Measurements from ENCODE around the gene TMEM145.

The TMEM145 gene

GRCh38 chr19:42361545-42361910 is 48.4 kb downstream of the TMEM145 start:
- Histone ChIP-seq H4K20me1 (ENCODE audit: control insufficient read depth, insufficient read depth, low read depth, low read length) (no peaks in the 10 kb centered on the region), H3F3A (ENCODE audit: control insufficient read depth, insufficient read depth) (peaks cover 6% of the 10 kb centered on the region; the same call in 1 of the 2 replicates), H3K4me3 (ENCODE audit: low read length) (no peak overlapping the region), H3K27me3 (ENCODE audit: control insufficient read depth, low read length) (no peaks in the 10 kb centered on the region), H3K9me3 (ENCODE audit: control insufficient read depth, insufficient read depth, low read length) (peaks cover 11% of the 10 kb centered on the region; the same call in 1 of the 2 replicates), H3K4me2 (ENCODE audit: low read length) (no peak overlapping the region), H3K4me1 (ENCODE audit: control insufficient read depth, low read length) (peaks cover 22% of the 10 kb centered on the region), H3K9me2 (replicated peaks; ENCODE audit: control insufficient read depth, low read length) (no peaks in the 10 kb centered on the region), H3K27ac (ENCODE audit: low read depth, low read length) (no peak overlapping the region), H3K79me2 (ENCODE audit: control insufficient read depth, low read length) (no peaks in the 10 kb centered on the region), H3K36me3 (ENCODE audit: control insufficient read depth, low read length) (peaks cover 17% of the 10 kb centered on the region)
- TF ChIP-seq EZH2phosphoT487 (IDR thresholded peaks at IDR 0.05; ENCODE audit: borderline replicate concordance, low read length): no peak
- no peak for TF ChIP-seq CTCF (IDR thresholded peaks at IDR 0.05; ENCODE audit: low read depth, low read length, poor library complexity, severe bottlenecking)

DNA sequence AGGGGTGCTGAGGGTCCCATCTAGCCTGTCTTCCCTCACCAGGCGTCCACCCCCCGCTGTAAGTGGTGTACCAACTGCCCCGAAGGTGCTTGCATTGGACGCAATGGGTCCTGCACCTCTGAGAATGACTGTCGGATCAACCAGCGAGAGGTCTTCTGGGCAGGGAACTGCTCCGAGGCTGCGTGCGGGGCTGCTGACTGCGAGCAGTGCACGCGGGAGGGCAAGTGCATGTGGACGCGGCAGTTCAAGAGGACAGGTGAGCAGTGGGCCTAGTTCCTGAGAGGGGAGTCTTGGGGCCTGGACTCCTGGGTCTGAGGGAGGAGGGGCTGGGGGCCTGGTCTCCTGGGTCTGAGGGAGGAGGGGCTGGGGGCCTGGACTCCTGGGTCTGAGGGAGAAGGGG is 49.2 kb downstream of the TMEM145 start:
- Histone ChIP-seq H3K27ac (ENCODE audit: low read depth, low read length) (no peak overlapping the region), H3K9me2 (replicated peaks; ENCODE audit: control insufficient read depth, low read length) (no peaks in the 10 kb centered on the region), H3K79me2 (ENCODE audit: control insufficient read depth, low read length) (no peaks in the 10 kb centered on the region), H3K9me3 (ENCODE audit: control insufficient read depth, insufficient read depth, low read length) (peaks cover 11% of the 10 kb centered on the region; the same call in 1 of the 2 replicates), H3K4me3 (ENCODE audit: low read length) (no peak overlapping the region), H3K27me3 (ENCODE audit: control insufficient read depth, low read length) (no peaks in the 10 kb centered on the region), H3K4me2 (ENCODE audit: low read length) (no peak overlapping the region), H3K4me1 (ENCODE audit: control insufficient read depth, low read length) (peaks cover 22% of the 10 kb centered on the region), H4K20me1 (ENCODE audit: control insufficient read depth, insufficient read depth, low read depth, low read length) (no peaks in the 10 kb centered on the region), H3K36me3 (ENCODE audit: control insufficient read depth, low read length) (peaks cover 17% of the 10 kb centered on the region), H3F3A (ENCODE audit: control insufficient read depth, insufficient read depth) (peaks cover 6% of the 10 kb centered on the region; the same call in 1 of the 2 replicates)
- TF ChIP-seq EZH2phosphoT487 (IDR thresholded peaks at IDR 0.05; ENCODE audit: borderline replicate concordance, low read length): no peak
- no peak for TF ChIP-seq CTCF (IDR thresholded peaks at IDR 0.05; ENCODE audit: low read depth, low read length, poor library complexity, severe bottlenecking)

DNA sequence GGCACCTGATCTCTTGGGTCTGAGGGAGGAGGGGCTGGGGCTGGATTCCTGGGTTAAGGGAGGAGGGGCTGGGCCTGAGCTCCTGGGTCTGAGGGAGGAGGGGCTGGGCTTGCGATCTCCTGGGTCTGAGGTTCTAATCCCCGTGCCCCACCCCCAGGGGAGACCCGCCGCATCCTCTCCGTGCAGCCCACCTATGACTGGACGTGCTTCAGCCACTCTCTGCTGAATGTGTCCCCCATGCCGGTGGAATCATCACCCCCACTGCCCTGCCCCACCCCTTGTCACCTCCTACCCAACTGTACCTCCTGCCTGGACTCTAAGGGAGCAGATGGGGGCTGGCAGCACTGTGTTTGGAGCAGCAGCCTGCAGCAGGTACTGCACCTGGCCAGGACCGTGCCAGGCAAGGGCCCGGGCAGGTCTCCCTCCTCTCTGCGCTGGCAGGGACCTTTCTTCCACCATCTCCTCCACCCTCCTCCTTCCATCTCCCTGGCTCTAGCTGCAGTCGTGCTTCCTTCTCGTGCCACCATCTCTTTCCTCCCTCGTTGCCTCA is 49.9 kb downstream of the TMEM145 start:
- H3K9me3 ChIP-seq (ENCODE audit: control insufficient read depth, insufficient read depth, low read length): peaks cover 11% of the 10 kb centered on the region; the same call in 1 of the 2 replicates
- H3K9me2 ChIP-seq (replicated peaks; ENCODE audit: control insufficient read depth, low read length): no peaks in the 10 kb centered on the region
- H3K27ac ChIP-seq (ENCODE audit: low read depth, low read length): no peak overlapping the region
- TF ChIP-seq EZH2phosphoT487 (IDR thresholded peaks at IDR 0.05; ENCODE audit: borderline replicate concordance, low read length) (no peak), CTCF (IDR thresholded peaks at IDR 0.05; ENCODE audit: low read depth, low read length, poor library complexity, severe bottlenecking) (no peak)
- peaks cover 22% of the 10 kb centered on the region for H3K4me1 ChIP-seq (ENCODE audit: control insufficient read depth, low read length)
- no peaks in the 10 kb centered on the region for H3K79me2 ChIP-seq (ENCODE audit: control insufficient read depth, low read length)
- H3K4me2 ChIP-seq (ENCODE audit: low read length): no peak overlapping the region
- peaks cover 17% of the 10 kb centered on the region for H3K36me3 ChIP-seq (ENCODE audit: control insufficient read depth, low read length)
- no peaks in the 10 kb centered on the region for H4K20me1 ChIP-seq (ENCODE audit: control insufficient read depth, insufficient read depth, low read depth, low read length)
- H3K4me3 ChIP-seq (ENCODE audit: low read length): no peak overlapping the region
- peaks cover 6% of the 10 kb centered on the region; the same call in 1 of the 2 replicates for H3F3A ChIP-seq (ENCODE audit: control insufficient read depth, insufficient read depth)
- H3K27me3 ChIP-seq (ENCODE audit: control insufficient read depth, low read length): no peaks in the 10 kb centered on the region
